ENCODE data around the gene TRIM67. TPM values are rescaled to one million over a fixed set of nuclear protein-coding genes. Genes with fewer than 3 reads are reported as not detected.

Gene TRIM67
- total RNA-seq, 1 donor from 2014 or later, result 0.58 TPM

Other genes starting within 250 kb of the TRIM67 start
- gene TTC13, start 183.2 kb upstream of the TRIM67 start, total RNA-seq, result 12.9 and 19.7 TPM in 2 replicates
- 17.9 and 23.2 TPM in 2 replicates for gene ARV1, start 183.0 kb upstream of the TRIM67 start, total RNA-seq
- 37.6 and 86.2 TPM in 2 replicates for gene FAM89A, start 121.8 kb upstream of the TRIM67 start, total RNA-seq
- 40.5 and 41.7 TPM in 2 replicates for gene GNPAT, start 79.2 kb downstream of the TRIM67 start, total RNA-seq
- gene EXOC8, start 175.8 kb downstream of the TRIM67 start, total RNA-seq, result 11.9 and 15.8 TPM in 2 replicates
- gene SPRTN, start 176.2 kb downstream of the TRIM67 start, total RNA-seq, result 22.9 and 24.9 TPM in 2 replicates

Data from glomerular endothelial cell (primary cell).